ENCODE measurements around the gene DCDC1. TPM values are rescaled to one million over a fixed set of nuclear protein-coding genes. Genes with fewer than 3 reads are reported as not detected.

The DCDC1 gene
- total RNA-seq, 1 donor: 0.18 TPM

GRCh38 chr11:31102875-31103274 lies 266.7 kb downstream of the DCDC1 start:
- DNase-seq (ENCODE audit: low read depth): no peak
- no peak overlapping the region for H3K4me3 ChIP-seq (ENCODE audit: low read depth, low read length)
- TF ChIP-seq CTCF (IDR thresholded peaks at IDR 0.05; ENCODE audit: insufficient read depth, low read length): no peak

- no peak for TF ChIP-seq CTCF (IDR thresholded peaks at IDR 0.05; ENCODE audit: insufficient read depth, low read length)
- no peak for DNase-seq (ENCODE audit: low read depth)
- H3K4me3 ChIP-seq (ENCODE audit: low read depth, low read length): no peak overlapping the region
Measured at GRCh38 chr11:31102316-31102715, 267.2 kb downstream of the DCDC1 start.

DNA sequence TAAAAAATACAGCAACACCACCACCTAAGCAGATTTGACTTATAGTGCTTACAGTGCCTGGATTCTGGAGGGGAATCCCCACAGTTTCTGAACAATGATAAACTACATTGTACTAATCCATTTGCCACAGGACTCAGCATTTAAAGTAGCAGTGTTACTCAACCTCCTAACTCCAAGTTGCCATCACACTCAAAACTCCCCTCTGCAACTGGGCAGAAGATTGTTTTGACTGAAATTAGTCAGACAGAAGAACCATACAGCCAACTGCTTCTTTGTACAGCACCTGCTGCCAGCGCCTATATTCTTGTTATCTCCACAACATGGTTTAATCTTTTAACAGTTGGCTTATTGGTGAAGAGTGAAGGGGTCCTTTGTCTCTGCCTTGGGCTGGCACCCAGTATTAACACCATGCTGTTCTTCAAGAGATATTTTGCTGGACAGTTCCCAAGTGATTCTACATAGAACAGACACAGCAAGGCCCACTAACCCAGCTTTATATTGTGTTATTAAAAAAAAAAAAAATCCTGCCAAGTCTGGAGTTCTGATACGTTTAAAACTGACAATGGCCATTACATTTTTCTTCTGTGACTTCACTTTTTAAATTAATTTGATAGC lies 273.2 kb downstream of the DCDC1 start:
- no peak for TF ChIP-seq CTCF (IDR thresholded peaks at IDR 0.05; ENCODE audit: insufficient read depth, low read length)
- no peak for DNase-seq (ENCODE audit: low read depth)
- no peak overlapping the region for H3K4me3 ChIP-seq (ENCODE audit: low read depth, low read length)

- no peak for DNase-seq (ENCODE audit: low read depth)
- TF ChIP-seq CTCF (IDR thresholded peaks at IDR 0.05; ENCODE audit: insufficient read depth, low read length): no peak
- no peak overlapping the region for H3K4me3 ChIP-seq (ENCODE audit: low read depth, low read length)
Measured at GRCh38 chr11:31092638-31093037, 276.9 kb downstream of the DCDC1 start.

GRCh38 chr11:31089117-31089516 lies 280.4 kb downstream of the DCDC1 start:
- no peak overlapping the region for H3K4me3 ChIP-seq (ENCODE audit: low read depth, low read length)
- TF ChIP-seq CTCF (IDR thresholded peaks at IDR 0.05; ENCODE audit: insufficient read depth, low read length): no peak
- DNase-seq (ENCODE audit: low read depth): no peak

GRCh38 chr11:31069447-31070205 lies 299.9 kb downstream of the DCDC1 start:
- no peak for DNase-seq (ENCODE audit: low read depth)
- no peak for TF ChIP-seq CTCF (IDR thresholded peaks at IDR 0.05; ENCODE audit: insufficient read depth, low read length)

More at GRCh38 chr11:31069447-31070205, 299.9 kb downstream of the DCDC1 start:
- no peak overlapping the region for H3K4me3 ChIP-seq (ENCODE audit: low read depth, low read length)
